C1 segment of cervical spinal cord (tissue), 14 donors: ENCODE measurements around the gene ATXN1.
A peak's percentile ranks its signal among the peaks of the same experiment; 100 is the strongest.
"Not testable (repeated sequence)": the region's sequence is repeated elsewhere in the genome, so short reads cannot be mapped to it uniquely, and the experiment has no call there.

Experiments used
- DNase-seq, 14 donors: peaks; one replicate each; lab custom pipeline; 2025; lab: John Stamatoyannopoulos, UW

The ATXN1 gene

DNA sequence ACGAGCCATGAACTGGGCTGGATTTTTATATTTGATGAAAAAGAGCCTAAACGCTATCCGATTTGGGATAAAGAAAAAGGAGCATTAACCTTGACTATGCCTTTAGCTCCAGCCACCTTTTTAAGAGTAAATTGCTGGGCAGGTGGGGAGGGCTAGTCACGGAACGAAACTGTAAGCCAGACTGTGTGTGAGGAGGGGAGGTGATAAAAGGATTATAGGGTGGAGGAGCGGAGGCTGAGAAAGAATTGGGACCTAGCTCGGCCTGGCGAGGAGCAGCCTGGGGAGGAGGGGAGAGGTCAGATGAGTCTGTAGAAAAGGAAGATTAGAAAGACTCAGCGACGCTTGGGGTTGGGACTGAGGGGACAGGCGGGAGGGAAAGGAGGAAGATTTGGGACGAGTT, 498.5 kb downstream of the ATXN1 start:
- DNase-seq, result not testable (repeated sequence)

DNA sequence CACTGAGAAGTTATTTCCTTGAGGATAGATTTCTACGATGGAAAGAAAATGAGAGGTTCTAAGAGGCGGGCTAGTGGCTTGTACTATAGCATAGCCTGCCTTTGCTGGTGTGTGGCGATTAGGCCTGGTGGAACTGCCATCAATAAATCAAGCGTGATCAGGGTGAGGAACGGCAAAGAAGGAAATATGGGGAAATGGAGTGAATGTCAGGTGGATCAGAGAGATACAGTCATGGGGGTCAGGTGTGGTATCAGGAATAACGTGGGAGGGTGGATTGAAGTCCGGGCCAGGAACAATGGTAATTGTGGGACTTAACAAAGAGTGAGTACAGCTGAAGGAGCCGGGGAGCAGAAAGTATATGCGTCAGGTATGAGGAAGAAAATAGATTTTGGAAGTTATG, 500.7 kb downstream of the ATXN1 start:
- not testable (repeated sequence) for DNase-seq

DNA sequence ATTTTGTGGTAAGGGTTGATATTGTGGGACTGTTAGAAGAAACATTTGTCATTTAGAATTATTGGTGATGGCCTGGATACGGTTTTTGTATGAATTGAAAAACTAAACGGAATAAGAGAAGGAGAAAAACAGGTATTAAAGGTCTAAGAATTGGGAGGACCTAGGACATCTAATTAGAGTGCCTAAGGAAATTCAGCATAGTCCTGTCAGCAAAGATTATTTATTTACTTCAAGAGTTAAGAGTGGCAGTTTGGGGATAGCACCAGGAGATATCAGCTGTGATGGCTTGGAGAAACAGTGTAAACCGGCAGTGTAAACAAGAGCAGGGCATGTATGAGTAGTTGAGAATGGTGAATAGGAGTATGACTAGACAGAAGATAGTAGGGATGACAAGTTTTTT, 501.7 kb downstream of the ATXN1 start:
- not testable (repeated sequence) for DNase-seq

DNA sequence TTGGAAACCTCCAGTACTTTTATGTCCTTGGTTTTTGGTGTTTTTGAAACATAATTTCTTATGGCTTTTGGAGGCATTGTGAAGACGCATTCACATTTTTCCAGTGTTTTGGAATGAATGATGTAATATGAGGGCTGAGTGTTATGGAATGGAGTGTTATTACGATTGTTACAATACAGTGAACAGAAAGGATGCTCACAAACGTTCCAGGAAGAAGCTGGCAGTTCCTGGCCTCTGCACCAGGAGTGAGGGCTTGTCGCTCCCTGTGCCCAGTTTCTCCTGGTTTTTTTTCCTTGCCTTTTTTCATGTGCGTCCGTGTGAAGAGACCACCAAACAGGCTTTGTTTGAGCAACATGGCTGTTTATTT, 502.6 kb downstream of the ATXN1 start:
- peak in 1 of 14 donors; percentile 18 for DNase-seq

DNA sequence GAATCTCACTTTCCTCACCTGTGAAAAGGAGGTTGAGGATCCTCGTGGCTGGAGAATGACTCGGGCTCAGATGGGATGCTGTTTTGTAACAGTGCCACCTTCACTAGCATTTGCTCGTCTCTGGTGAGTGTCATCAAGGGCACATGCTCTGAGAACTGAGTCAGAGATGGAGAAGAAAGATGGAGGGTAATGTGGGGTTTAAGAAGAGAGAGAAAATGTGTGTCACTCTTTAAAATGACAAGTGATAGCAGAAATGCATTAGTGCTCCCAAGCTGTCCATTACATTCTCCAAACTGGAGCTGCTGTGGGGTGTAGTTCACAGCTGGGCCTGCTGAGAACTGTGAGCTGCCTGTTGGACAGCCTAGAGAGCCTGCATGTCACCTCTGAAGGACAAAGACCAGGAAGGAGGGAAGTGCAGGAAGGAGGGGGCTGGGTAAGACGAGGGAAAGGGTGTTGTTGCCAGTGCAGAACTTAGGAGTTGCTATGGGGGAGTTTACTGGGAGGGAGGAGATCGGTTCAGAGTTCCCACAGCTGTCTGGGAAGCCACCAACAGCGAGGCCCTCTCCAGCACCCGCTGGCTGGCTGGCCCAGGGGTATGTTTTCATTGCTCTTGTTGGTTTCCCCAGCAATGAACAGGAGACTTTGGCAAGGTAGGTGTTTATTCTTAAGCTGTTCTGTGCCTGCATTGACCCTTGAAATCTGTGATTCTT, 503.1 kb downstream of the ATXN1 start:
- DNase-seq, result peak in 7 of 14 donors; percentile 3 to 73 (median 58)

- no peak for DNase-seq
Observed at GRCh38 chr6:16256781-16257180, 504.5 kb downstream of the ATXN1 start.

DNA sequence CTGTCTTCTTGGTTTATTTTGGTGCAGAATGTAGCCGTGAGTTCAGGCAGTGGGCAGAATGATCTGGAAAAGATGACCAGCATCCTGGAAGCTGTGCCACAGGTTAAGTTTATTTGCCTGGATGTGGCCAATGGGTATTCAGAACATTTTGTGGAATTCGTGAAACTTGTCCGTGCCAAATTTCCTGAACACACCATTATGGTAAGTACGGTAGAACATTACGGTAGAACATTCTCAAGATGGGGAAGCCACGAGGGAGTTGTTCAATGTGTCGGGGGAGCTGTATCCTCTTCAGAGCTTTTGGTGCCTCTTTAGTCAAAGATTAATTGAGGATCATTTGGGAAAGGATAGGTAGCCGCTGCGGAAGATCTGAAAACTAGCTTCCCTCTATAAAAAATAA, 506.7 kb downstream of the ATXN1 start:
- no peak for DNase-seq

DNA sequence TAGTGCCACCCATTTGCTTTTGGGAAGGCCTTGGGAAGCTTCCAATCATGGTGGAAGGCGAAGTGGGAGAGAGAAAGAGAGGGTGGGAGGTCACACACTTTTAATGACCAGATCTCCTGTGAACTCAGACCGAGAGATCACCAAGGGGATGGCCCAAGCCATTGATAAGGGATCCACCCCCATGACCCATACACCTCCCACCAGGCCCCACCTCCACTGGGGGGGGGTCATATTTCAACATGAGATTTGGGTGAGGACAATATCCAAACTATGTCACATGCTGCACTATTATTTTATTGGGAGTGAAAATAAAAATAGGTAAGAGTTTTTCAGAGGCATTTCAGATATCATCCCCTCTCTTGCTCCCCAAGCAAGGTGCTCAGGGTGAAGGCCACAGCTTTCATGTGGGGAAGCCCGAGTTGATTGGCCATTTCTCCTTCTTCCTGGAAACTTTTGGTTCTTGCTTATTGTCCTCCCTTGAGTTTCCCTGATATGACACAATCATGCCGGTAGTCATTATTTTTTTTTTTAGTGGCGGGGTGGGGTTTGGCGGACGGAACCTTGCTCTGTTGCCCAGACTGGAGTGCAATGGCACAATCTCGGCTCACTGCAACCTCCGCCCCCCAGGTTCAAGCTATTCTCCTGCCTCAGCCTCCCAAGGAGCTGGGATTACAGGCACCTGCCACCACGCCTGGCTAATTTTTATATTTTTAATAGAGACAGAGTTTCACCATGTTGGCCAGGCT, 507.7 kb downstream of the ATXN1 start:
- no peak for DNase-seq

DNA sequence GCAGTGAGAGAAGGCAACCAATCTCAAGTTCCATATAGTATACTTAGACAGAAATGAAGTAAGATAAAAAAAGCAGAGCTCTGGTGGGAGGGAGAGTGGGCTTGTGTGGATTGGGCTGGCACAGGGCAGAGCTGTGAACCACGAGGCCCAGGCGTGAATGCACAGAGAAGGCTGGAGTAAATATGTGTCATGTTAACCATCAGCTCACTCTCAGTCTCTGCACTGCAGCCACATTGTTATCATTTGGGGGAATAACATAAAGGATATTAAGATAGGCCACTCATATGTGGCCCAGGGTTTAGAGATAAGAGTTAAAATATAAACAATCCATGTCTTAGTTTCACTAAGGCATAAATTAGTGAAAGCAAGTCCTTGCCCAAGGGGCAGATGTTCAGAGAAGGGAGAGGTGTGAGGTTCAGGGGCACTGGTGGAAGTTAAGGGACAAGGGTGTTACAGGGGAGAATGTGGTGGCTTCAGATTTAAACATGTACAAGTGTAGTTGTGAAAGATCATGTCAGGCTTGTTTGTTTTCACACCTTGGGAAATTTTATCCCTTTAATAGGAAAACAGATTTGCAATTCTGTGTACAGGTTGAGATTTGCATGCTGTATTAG, 508.5 kb downstream of the ATXN1 start:
- no peak for DNase-seq

DNA sequence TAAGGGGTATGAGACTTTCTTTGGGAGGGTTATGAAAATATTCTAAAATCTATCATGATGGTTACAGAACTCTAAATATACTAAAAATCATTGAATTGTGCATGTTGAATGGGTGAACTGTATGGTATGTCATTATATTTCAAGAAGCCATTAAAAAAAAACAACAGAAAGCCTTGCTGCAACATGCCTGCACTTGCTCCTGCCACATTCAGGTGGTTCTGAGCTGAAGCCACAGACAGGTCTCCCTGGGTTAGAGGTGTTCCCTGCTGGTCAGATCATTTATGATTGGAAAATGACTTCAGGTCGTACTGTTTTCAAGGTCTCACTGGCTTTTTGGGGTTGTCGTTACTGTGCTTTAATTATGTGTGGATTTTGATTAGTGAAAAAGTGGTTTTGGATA, 509.6 kb downstream of the ATXN1 start:
- no peak for DNase-seq

GRCh38 chr6:16249971-16250370, 511.3 kb downstream of the ATXN1 start:
- peak in 2 of 14 donors; percentile 29 to 44 for DNase-seq
